NCI-H1436 (cell line): ENCODE results near the gene RNU1-3.
"Not testable (repeated sequence)": the region's sequence is repeated elsewhere in the genome, so short reads cannot be mapped to it uniquely, and the experiment has no call there.

Source experiments
- DNase-seq: peaks from one replicate; lab custom pipeline; 2025; lab: John Stamatoyannopoulos, UW

The RNU1-3 gene

GRCh38 chr1:16651560-16651959 is 15.2 kb downstream of the RNU1-3 start:
- DNase-seq = not testable (repeated sequence)

- not testable (repeated sequence) for DNase-seq
Observed at GRCh38 chr1:16649960-16650359, 16.8 kb downstream of the RNU1-3 start.

GRCh38 chr1:16649390-16649789 is 17.4 kb downstream of the RNU1-3 start:
- not testable (repeated sequence) for DNase-seq

GRCh38 chr1:16648756-16649155 is 18.0 kb downstream of the RNU1-3 start:
- not testable (repeated sequence) for DNase-seq

GRCh38 chr1:16648250-16648649 is 18.5 kb downstream of the RNU1-3 start:
- not testable (repeated sequence) for DNase-seq

GRCh38 chr1:16647179-16648176 is 19.3 kb downstream of the RNU1-3 start:
- DNase-seq = not testable (repeated sequence)

- DNase-seq = not testable (repeated sequence)
Observed at GRCh38 chr1:16646716-16647115, 20.0 kb downstream of the RNU1-3 start.

- not testable (repeated sequence) for DNase-seq
Observed at GRCh38 chr1:16646061-16646664, 20.6 kb downstream of the RNU1-3 start.

- DNase-seq = not testable (repeated sequence)
Observed at GRCh38 chr1:16645271-16646060, 21.3 kb downstream of the RNU1-3 start.

GRCh38 chr1:16644482-16645270 is 22.1 kb downstream of the RNU1-3 start:
- DNase-seq = peak; percentile 95

- DNase-seq = no peak
Observed at GRCh38 chr1:16644193-16644481, 22.6 kb downstream of the RNU1-3 start.

GRCh38 chr1:16643476-16644192 is 23.1 kb downstream of the RNU1-3 start:
- DNase-seq = not testable (repeated sequence)

- DNase-seq = not testable (repeated sequence)
Observed at GRCh38 chr1:16643001-16643411, 23.7 kb downstream of the RNU1-3 start.

- DNase-seq = not testable (repeated sequence)
Observed at GRCh38 chr1:16642025-16642966, 24.5 kb downstream of the RNU1-3 start.

- DNase-seq = not testable (repeated sequence)
Observed at GRCh38 chr1:16641159-16641975, 25.4 kb downstream of the RNU1-3 start.

- DNase-seq = not testable (repeated sequence)
Observed at GRCh38 chr1:16639091-16640031, 27.4 kb downstream of the RNU1-3 start.

- DNase-seq = not testable (repeated sequence)
Observed at GRCh38 chr1:16637941-16638778, 28.6 kb downstream of the RNU1-3 start.
